ENCODE data around the gene NSUN5.
"Not testable (repeated sequence)": the region's sequence is repeated elsewhere in the genome, so short reads cannot be mapped to it uniquely, and the experiment has no call there.

Gene NSUN5

DNA sequence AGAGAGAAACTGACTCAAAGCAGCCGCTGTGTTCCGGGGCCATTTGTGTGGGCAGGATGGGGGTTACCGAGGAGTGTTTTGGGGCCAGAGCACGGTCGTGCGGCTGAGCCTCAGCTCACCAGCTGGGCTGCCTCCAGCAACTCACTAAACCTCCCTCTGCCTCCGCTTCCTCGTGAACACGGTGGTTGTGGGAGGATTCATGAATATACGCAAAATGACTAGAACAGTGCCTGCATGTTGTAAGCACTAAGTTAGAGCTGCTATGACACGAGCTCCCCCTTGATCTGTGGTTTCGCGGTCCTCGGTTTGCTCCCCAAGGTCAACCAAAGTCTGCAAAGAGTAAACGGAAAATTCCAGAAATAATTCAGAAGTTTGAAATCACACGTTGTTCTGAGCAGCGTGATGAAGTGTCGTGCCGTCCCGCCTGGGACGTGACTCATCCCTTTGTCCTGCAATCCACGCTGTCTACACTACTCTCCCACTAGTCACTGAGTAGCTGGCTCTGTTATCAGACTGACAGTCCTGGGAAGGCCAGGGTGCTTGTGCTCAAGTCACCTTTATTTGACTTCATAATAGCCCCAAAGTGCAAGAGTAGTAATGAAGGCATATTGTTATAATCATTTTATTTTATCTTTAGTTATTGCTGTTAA, 41.8 kb downstream of the NSUN5 start:
- not testable (repeated sequence) for DNase-seq

DNA sequence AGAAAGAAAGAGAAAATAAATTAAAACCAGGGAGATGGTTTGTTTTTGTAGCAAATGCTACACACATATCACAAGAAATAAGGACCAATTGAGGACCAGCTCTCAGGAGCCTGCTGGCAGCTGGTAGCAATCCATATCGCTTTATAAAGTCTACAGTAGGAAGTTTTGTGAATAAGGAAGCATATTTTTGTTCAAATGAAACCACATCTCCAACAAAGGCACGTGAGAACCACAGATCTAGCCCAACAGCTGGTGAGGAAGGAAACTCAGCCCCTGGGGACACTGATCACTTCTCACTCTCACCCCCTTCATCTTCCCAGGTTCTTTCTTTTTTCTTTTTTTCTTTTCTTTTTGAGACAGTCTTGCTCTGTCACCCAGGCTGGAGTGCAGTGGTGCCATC, 46.2 kb downstream of the NSUN5 start:
- DNase-seq, result not testable (repeated sequence)

Measured in fibroblast of skin of right biceps (primary cell).